ENCODE results near the gene DEFB114. TPM values are rescaled to one million over a fixed set of nuclear protein-coding genes. Genes with fewer than 3 reads are reported as not detected.

Gene DEFB114
- total and polyA plus RNA-seq, 2 donors (not counting 1 experiment from before 2014, with no cell fraction given), result not detected

DNA sequence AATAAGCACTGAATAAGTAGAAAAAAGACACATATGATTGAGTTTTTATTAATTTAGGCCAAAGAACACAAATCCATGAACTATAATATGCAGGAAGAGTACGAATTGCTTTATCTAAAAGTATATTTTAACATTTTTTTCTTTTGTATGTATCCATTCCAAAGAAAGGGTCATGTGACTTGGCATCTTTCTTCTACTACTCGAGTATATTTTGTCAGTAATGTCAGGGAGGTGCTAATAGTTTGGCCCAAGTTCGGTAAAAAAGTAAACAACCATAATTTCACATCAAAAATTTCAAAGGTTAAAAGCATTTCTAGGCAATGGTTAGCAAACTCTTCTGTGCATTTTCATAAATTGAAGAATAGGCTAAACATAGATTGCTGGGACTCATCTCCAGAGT, 39.2 kb upstream of the DEFB114 start:
- no peak overlapping the region for H3K4me3 Mint-ChIP-seq
- no peaks in the 10 kb centered on the region for H3K4me1 ChIP-seq (ENCODE audit: control insufficient read depth in 2 of 2, insufficient read depth in 2 of 2, low read length in 2 of 2)

DNA sequence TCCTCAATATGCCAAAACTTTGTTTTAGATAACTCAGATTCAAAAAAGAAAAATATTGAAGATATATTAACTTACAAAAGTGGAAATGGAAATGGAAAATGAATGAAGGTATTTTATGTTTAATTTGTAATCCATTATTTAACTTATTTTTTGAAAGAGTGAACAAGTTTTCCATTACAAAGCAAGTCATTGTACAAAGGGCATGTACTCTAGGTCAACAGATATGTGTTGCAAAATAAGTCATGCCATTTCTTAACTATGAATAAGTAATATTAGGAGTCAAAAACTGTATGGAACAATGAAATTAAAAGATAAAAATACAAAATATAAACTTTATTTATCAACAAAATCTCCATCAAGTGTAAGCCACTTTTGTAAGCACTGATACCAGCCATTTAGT, 31.3 kb upstream of the DEFB114 start:
- no peak for TF ChIP-seq EZH2 (IDR thresholded peaks at IDR 0.05; ENCODE audit: borderline replicate concordance, insufficient read depth, low read depth, low read length, poor library complexity, severe bottlenecking)
- TF ChIP-seq, protein P1, sequence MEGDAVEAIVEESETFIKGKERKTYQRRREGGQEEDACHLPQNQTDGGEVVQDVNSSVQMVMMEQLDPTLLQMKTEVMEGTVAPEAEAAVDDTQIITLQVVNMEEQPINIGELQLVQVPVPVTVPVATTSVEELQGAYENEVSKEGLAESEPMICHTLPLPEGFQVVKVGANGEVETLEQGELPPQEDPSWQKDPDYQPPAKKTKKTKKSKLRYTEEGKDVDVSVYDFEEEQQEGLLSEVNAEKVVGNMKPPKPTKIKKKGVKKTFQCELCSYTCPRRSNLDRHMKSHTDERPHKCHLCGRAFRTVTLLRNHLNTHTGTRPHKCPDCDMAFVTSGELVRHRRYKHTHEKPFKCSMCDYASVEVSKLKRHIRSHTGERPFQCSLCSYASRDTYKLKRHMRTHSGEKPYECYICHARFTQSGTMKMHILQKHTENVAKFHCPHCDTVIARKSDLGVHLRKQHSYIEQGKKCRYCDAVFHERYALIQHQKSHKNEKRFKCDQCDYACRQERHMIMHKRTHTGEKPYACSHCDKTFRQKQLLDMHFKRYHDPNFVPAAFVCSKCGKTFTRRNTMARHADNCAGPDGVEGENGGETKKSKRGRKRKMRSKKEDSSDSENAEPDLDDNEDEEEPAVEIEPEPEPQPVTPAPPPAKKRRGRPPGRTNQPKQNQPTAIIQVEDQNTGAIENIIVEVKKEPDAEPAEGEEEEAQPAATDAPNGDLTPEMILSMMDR (IDR thresholded peaks at IDR 0.05), result no peak
- no peaks in the 10 kb centered on the region for H3K9me3 ChIP-seq (ENCODE audit: control extremely low read depth in 1 of 3, control insufficient read depth in 2 of 3, insufficient read depth in 1 of 3, low read length in 2 of 3)
- no peaks in the 10 kb centered on the region for H3K4me1 ChIP-seq (ENCODE audit: control insufficient read depth in 2 of 2, insufficient read depth in 2 of 2, low read length in 2 of 2)
- H3K27ac ChIP-seq (ENCODE audit: low read length in 2 of 2), result no peak overlapping the region
- no peaks in the 10 kb centered on the region for H4K20me1 ChIP-seq (ENCODE audit: control insufficient read depth, insufficient read depth, low read length, poor library complexity, severe bottlenecking)
- no peak overlapping the region for H3K4me2 ChIP-seq (replicated peaks; ENCODE audit: low read depth, low read length, poor library complexity, severe bottlenecking)
- intact Hi-C loops (cut with micrococcal nuclease), result no loop called here
- POLR2A ChIA-PET, result no interaction called here
- H3K4me3 ChIP-seq (ENCODE audit: control extremely low read depth in 1 of 5, extremely low read depth in 1 of 5, insufficient read depth in 1 of 5, low read depth in 2 of 5, low read length in 4 of 5), result no peak overlapping the region
- no peak overlapping the region for H3K4me3 Mint-ChIP-seq
- H3K9me3 Mint-ChIP-seq (ENCODE audit: insufficient read depth), result no peaks in the 10 kb centered on the region
- no peak overlapping the region for H3K9ac ChIP-seq (ENCODE audit: low read length)
- ATAC-seq (ENCODE audit: low read depth) (no peak), DNase-seq (no peak)
- H3K27me3 Mint-ChIP-seq, result no peaks in the 10 kb centered on the region
- H3K79me2 ChIP-seq (ENCODE audit: control insufficient read depth, insufficient read depth, low read length), result no peaks in the 10 kb centered on the region
- no peaks in the 10 kb centered on the region for H3K36me3 ChIP-seq (replicated peaks in 1 of 2; ENCODE audit: control extremely low read depth in 1 of 2, control insufficient read depth in 1 of 2, extremely low read depth in 1 of 2, insufficient read depth in 2 of 2, low read length in 1 of 2)
- H3K27me3 ChIP-seq (replicated peaks in 1 of 4; ENCODE audit: control extremely low read depth in 1 of 4, control insufficient read depth in 3 of 4, insufficient read depth in 4 of 4, low read length in 3 of 4), result no peaks in the 10 kb centered on the region
- no peak overlapping the region for H3K27ac Mint-ChIP-seq
- CTCF ChIA-PET, result no interaction called here
- no peaks in the 10 kb centered on the region for H3K4me1 Mint-ChIP-seq
- H2AFZ ChIP-seq (ENCODE audit: insufficient read depth, low read depth, low read length, poor library complexity, severe bottlenecking), result no peak overlapping the region

More for the DNA sequence above, 39.2 kb upstream of the DEFB114 start:
- H3K27me3 Mint-ChIP-seq, result no peaks in the 10 kb centered on the region
- H3K4me1 Mint-ChIP-seq, result no peaks in the 10 kb centered on the region
- no peaks in the 10 kb centered on the region for H4K20me1 ChIP-seq (ENCODE audit: control insufficient read depth, insufficient read depth, low read length, poor library complexity, severe bottlenecking)
- H2AFZ ChIP-seq (ENCODE audit: insufficient read depth, low read depth, low read length, poor library complexity, severe bottlenecking), result no peak overlapping the region
- ATAC-seq (ENCODE audit: low read depth) (no peak), DNase-seq (no peak)
- no peaks in the 10 kb centered on the region for H3K9me3 ChIP-seq (ENCODE audit: control extremely low read depth in 1 of 3, control insufficient read depth in 2 of 3, insufficient read depth in 1 of 3, low read length in 2 of 3)
- H3K27ac ChIP-seq (ENCODE audit: low read length in 2 of 2), result no peak overlapping the region
- intact Hi-C loops (cut with micrococcal nuclease), result no loop called here
- H3K36me3 ChIP-seq (replicated peaks in 1 of 2; ENCODE audit: control extremely low read depth in 1 of 2, control insufficient read depth in 1 of 2, extremely low read depth in 1 of 2, insufficient read depth in 2 of 2, low read length in 1 of 2), result no peaks in the 10 kb centered on the region
- no peaks in the 10 kb centered on the region for H3K79me2 ChIP-seq (ENCODE audit: control insufficient read depth, insufficient read depth, low read length)
- no peak overlapping the region for H3K27ac Mint-ChIP-seq
- H3K9me3 Mint-ChIP-seq (ENCODE audit: insufficient read depth), result peaks cover 5% of the 10 kb centered on the region
- no peak overlapping the region for H3K4me2 ChIP-seq (replicated peaks; ENCODE audit: low read depth, low read length, poor library complexity, severe bottlenecking)
- H3K9ac ChIP-seq (ENCODE audit: low read length), result no peak overlapping the region
- H3K4me3 ChIP-seq (ENCODE audit: control extremely low read depth in 1 of 5, extremely low read depth in 1 of 5, insufficient read depth in 1 of 5, low read depth in 2 of 5, low read length in 4 of 5), result no peak overlapping the region
- TF ChIP-seq, protein P1 (IDR thresholded peaks at IDR 0.05), result no peak
- no CpG with 5 or more reads among the region's 3 CpGs for WGBS (ENCODE audit: insufficient coverage)
- CTCF ChIA-PET, result no interaction called here
- no peaks in the 10 kb centered on the region for H3K27me3 ChIP-seq (replicated peaks in 1 of 4; ENCODE audit: control extremely low read depth in 1 of 4, control insufficient read depth in 3 of 4, insufficient read depth in 4 of 4, low read length in 3 of 4)
- POLR2A ChIA-PET, result no interaction called here
